GM23338 (cell line): ENCODE data around the gene MAD1L1. TPM values are rescaled to one million over a fixed set of nuclear protein-coding genes. Genes with fewer than 3 reads are reported as not detected.

Experiments
- ATAC-seq: fragments of 200-7000 bp; cut with Tn5 transposase; 3 replicates; pipeline ENCODE4 v1.9.1; 2020
- DNase-seq: peaks from one replicate; pipeline ENCODE4 v3.0.0-alpha.2; 2015; ENCODE audit warnings: low spot score
- H2AFZ ChIP-seq: fragments of 200-600 bp; sonication (generic); 2 replicates; pipeline ENCODE4 v1.8.0; 2016; ENCODE audit warnings: antibody characterized with exemption, mild to moderate bottlenecking, moderate library complexity
- H3F3A ChIP-seq: fragments of 200-600 bp; sonication (generic); replicated peaks from 2 replicates; pipeline ENCODE4 v1.8.0; 2017; ENCODE audit warnings: antibody characterized with exemption, mixed run types, low read depth
- H3K27ac ChIP-seq: fragments of 200-600 bp; sonication (generic); 2 replicates; pipeline ENCODE4 v1.6.1; 2016; ENCODE audit warnings: low read depth
- H3K27me3 ChIP-seq: fragments of 200-600 bp; sonication (generic); 2 replicates; pipeline ENCODE4 v1.8.0; 2016; ENCODE audit warnings: mild to moderate bottlenecking, mixed run types, moderate library complexity; ENCODE audit not compliant: insufficient read depth
- H3K36me3 ChIP-seq: fragments of 200-600 bp; sonication (generic); 2 replicates; pipeline ENCODE4 v1.8.0; 2016; ENCODE audit warnings: mild to moderate bottlenecking; ENCODE audit not compliant: insufficient read depth
- H3K4me1 ChIP-seq: fragments of 200-600 bp; sonication (generic); 2 replicates; pipeline ENCODE4 v1.8.0; 2016; ENCODE audit warnings: mild to moderate bottlenecking, moderate library complexity; ENCODE audit not compliant: insufficient read depth
- H3K4me2 ChIP-seq: fragments of 200-600 bp; sonication (generic); 2 replicates; pipeline ENCODE4 v1.7.1; 2017; ENCODE audit warnings: mixed run types
- H3K4me3 ChIP-seq: fragments of 200-600 bp; sonication (generic); 2 replicates; pipeline ENCODE4 v1.6.1; 2016; ENCODE audit warnings: mixed run types
- H3K79me2 ChIP-seq: fragments of 200-600 bp; sonication (generic); replicated peaks from 2 replicates; pipeline ENCODE4 v1.8.0; 2017; ENCODE audit warnings: mild to moderate bottlenecking; ENCODE audit not compliant: insufficient read depth
- H3K9me2 ChIP-seq: fragments of 200-600 bp; sonication (generic); 2 replicates; pipeline ENCODE4 v1.8.0; 2017; ENCODE audit not compliant: insufficient read depth
- H4K20me1 ChIP-seq: fragments of 200-600 bp; sonication (generic); replicated peaks from 2 replicates; pipeline ENCODE4 v1.8.0; 2017; ENCODE audit warnings: mild to moderate bottlenecking; ENCODE audit not compliant: insufficient read depth
- H3K27ac Mint-ChIP-seq: 2 replicates; pipeline ENCODE4 v1.8.0; 2020; ENCODE audit warnings: inconsistent platforms, mild to moderate bottlenecking, moderate library complexity, mixed read lengths
- H3K27me3 Mint-ChIP-seq: 3 replicates; pipeline ENCODE4 v1.8.0; 2022; ENCODE audit warnings: low read depth, mild to moderate bottlenecking, moderate library complexity, mixed read lengths, inconsistent platforms; ENCODE audit not compliant: insufficient read depth, poor library complexity
- H3K36me3 Mint-ChIP-seq: 3 replicates; pipeline ENCODE4 v1.8.0; 2021; ENCODE audit warnings: low read depth, mild to moderate bottlenecking, inconsistent platforms, moderate library complexity, mixed read lengths
- H3K4me1 Mint-ChIP-seq: 3 replicates; pipeline ENCODE4 v1.8.0; 2020; ENCODE audit warnings: mild to moderate bottlenecking, inconsistent platforms, mixed read lengths
- H3K4me3 Mint-ChIP-seq: 3 replicates; pipeline ENCODE4 v1.8.0; 2021; ENCODE audit warnings: moderate library complexity, mild to moderate bottlenecking, inconsistent platforms, mixed read lengths
- H3K9me3 Mint-ChIP-seq: 3 replicates; pipeline ENCODE4 v1.8.0; 2020; ENCODE audit warnings: moderate library complexity, mild to moderate bottlenecking, inconsistent platforms, mixed read lengths
- CREB1 ChIP-seq: fragments of 250-450 bp; sonication (Bioruptor Pico); IDR thresholded peaks from 2 replicates; pipeline ENCODE4 v1.5.0; 2020; ENCODE audit warnings: low read depth, mild to moderate bottlenecking, moderate library complexity
- EZH2 ChIP-seq: fragments of 200-600 bp; sonication (generic); IDR thresholded peaks from one replicate; pipeline ENCODE4 v1.8.0; 2017; ENCODE audit warnings: antibody characterized with exemption, mild to moderate bottlenecking, low read depth; ENCODE audit not compliant: unreplicated experiment
- EZH2phosphoT487 ChIP-seq: fragments of 200-600 bp; sonication (generic); IDR thresholded peaks from one replicate; pipeline ENCODE4 v1.8.1; 2018; ENCODE audit warnings: antibody characterized with exemption; ENCODE audit not compliant: unreplicated experiment
- JUNB ChIP-seq: IDR thresholded peaks from one replicate; pipeline ENCODE4 v1.6.1; 2016; ENCODE audit warnings: antibody characterized with exemption; ENCODE audit not compliant: unreplicated experiment
- NANOG ChIP-seq: IDR thresholded peaks from 2 replicates; pipeline ENCODE4 v1.6.1; 2016; ENCODE audit warnings: antibody characterized with exemption, borderline replicate concordance
- POLR2AphosphoS5 ChIP-seq: IDR thresholded peaks from 2 replicates; pipeline ENCODE4 v1.6.1; 2016; ENCODE audit warnings: antibody characterized with exemption, low read depth
- STAT1 ChIP-seq: IDR thresholded peaks from one replicate; pipeline ENCODE4 v1.6.1; 2016; ENCODE audit warnings: antibody characterized with exemption; ENCODE audit not compliant: unreplicated experiment
- ZNF114 ChIP-seq: fragments of 250-450 bp; sonication (Bioruptor Pico); IDR thresholded peaks from 2 replicates; pipeline ENCODE4 v1.5.0; 2020; ENCODE audit warnings: mild to moderate bottlenecking, moderate library complexity
- ZNF331 ChIP-seq: fragments of 250-450 bp; sonication (Bioruptor Pico); IDR thresholded peaks from 2 replicates; pipeline ENCODE4 v1.5.0; 2020; ENCODE audit warnings: low read depth, mild to moderate bottlenecking, moderate library complexity
- polyA plus RNA-seq: library from polyadenylated mRNA; unstranded; fragments of >200 nt; fragmentation: Nextera tagmentation; extraction: Ambion mirVana; gene quantifications from 2 replicates; pipeline ENCODE4 v1.2.1, GENCODE V29; 2016
- total RNA-seq: library from RNA; depleted of rRNA; stranded (reverse); fragments of >200 nt; shearing (Covaris generic); gene quantifications from 2 replicates; pipeline ENCODE4 v1.2.3, GENCODE V29; 2014
- TF ChIP-seq, protein P1 (sequence below), 2 experiments: fragments of 200-600 bp in 1 of 2; sonication (generic) in 1 of 2; conservative IDR thresholded peaks; 2 replicates each; pipeline versions ENCODE4 v1.5.1 to v1.6.1; 2016 to 2017; ENCODE audit warnings: antibody characterized with exemption in 2 of 2, low read depth in 2 of 2, mild to moderate bottlenecking in 2 of 2, moderate library complexity in 1 of 2
- TF ChIP-seq, protein P2 (sequence below): IDR thresholded peaks from one replicate; pipeline ENCODE4 v1.6.1; 2018; ENCODE audit warnings: antibody characterized with exemption; ENCODE audit not compliant: unreplicated experiment
- TF ChIP-seq, protein P3 (sequence below): fragments of 250-450 bp; sonication (Bioruptor Pico); IDR thresholded peaks from 2 replicates; pipeline ENCODE4 v1.5.0; 2020; ENCODE audit warnings: mild to moderate bottlenecking, moderate library complexity
- TF ChIP-seq, protein P4 (sequence below): IDR thresholded peaks from 2 replicates; pipeline ENCODE4 v1.6.1; 2016; ENCODE audit warnings: antibody characterized with exemption

The MAD1L1 gene
- total and polyA plus RNA-seq, 2 experiments from 2014 or later, result 40.3 to 59.3 TPM

DNA sequence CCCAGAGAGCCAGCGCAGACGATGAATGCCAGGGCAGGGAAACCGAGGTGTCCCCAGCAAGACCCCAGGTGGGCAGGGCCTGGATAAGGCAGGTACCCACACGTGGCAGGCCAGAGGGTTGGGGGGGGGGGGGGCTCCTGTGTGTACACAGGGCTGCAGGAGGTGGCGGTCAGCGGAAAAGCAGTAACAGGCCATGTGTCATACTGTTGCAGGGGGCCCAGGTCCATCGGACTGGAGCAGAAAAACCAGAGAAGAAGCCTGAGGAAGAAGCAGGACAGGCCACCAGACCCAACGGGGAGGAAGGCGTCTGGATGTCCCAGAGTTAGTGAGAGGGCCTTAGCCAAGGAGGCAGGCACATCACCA lies 116.3 kb downstream of the MAD1L1 start:
- H3K4me1 Mint-ChIP-seq, result peaks cover 6% of the 10 kb centered on the region; the same call in 2 of the 3 replicates
- no peak overlapping the region for H3K27ac Mint-ChIP-seq
- no peaks in the 10 kb centered on the region for H3K9me3 Mint-ChIP-seq
- ATAC-seq, result no peak
- TF ChIP-seq, protein P1, sequence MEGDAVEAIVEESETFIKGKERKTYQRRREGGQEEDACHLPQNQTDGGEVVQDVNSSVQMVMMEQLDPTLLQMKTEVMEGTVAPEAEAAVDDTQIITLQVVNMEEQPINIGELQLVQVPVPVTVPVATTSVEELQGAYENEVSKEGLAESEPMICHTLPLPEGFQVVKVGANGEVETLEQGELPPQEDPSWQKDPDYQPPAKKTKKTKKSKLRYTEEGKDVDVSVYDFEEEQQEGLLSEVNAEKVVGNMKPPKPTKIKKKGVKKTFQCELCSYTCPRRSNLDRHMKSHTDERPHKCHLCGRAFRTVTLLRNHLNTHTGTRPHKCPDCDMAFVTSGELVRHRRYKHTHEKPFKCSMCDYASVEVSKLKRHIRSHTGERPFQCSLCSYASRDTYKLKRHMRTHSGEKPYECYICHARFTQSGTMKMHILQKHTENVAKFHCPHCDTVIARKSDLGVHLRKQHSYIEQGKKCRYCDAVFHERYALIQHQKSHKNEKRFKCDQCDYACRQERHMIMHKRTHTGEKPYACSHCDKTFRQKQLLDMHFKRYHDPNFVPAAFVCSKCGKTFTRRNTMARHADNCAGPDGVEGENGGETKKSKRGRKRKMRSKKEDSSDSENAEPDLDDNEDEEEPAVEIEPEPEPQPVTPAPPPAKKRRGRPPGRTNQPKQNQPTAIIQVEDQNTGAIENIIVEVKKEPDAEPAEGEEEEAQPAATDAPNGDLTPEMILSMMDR (conservative IDR thresholded peaks at IDR 0.05; ENCODE audit: low read depth in 2 of 2), result no peak
- TF ChIP-seq ZNF331 (no peak), POLR2AphosphoS5 (no peak), STAT1 (no peak), EZH2phosphoT487 (no peak), EZH2 (no peak), JUNB (no peak), NANOG (no peak), CREB1 (CRISPR knock-in tag) (no peak), ZNF114 (CRISPR knock-in tag) (no peak)
- TF ChIP-seq, protein P2, sequence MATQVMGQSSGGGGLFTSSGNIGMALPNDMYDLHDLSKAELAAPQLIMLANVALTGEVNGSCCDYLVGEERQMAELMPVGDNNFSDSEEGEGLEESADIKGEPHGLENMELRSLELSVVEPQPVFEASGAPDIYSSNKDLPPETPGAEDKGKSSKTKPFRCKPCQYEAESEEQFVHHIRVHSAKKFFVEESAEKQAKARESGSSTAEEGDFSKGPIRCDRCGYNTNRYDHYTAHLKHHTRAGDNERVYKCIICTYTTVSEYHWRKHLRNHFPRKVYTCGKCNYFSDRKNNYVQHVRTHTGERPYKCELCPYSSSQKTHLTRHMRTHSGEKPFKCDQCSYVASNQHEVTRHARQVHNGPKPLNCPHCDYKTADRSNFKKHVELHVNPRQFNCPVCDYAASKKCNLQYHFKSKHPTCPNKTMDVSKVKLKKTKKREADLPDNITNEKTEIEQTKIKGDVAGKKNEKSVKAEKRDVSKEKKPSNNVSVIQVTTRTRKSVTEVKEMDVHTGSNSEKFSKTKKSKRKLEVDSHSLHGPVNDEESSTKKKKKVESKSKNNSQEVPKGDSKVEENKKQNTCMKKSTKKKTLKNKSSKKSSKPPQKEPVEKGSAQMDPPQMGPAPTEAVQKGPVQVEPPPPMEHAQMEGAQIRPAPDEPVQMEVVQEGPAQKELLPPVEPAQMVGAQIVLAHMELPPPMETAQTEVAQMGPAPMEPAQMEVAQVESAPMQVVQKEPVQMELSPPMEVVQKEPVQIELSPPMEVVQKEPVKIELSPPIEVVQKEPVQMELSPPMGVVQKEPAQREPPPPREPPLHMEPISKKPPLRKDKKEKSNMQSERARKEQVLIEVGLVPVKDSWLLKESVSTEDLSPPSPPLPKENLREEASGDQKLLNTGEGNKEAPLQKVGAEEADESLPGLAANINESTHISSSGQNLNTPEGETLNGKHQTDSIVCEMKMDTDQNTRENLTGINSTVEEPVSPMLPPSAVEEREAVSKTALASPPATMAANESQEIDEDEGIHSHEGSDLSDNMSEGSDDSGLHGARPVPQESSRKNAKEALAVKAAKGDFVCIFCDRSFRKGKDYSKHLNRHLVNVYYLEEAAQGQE, result no peak
- TF ChIP-seq, protein P3, sequence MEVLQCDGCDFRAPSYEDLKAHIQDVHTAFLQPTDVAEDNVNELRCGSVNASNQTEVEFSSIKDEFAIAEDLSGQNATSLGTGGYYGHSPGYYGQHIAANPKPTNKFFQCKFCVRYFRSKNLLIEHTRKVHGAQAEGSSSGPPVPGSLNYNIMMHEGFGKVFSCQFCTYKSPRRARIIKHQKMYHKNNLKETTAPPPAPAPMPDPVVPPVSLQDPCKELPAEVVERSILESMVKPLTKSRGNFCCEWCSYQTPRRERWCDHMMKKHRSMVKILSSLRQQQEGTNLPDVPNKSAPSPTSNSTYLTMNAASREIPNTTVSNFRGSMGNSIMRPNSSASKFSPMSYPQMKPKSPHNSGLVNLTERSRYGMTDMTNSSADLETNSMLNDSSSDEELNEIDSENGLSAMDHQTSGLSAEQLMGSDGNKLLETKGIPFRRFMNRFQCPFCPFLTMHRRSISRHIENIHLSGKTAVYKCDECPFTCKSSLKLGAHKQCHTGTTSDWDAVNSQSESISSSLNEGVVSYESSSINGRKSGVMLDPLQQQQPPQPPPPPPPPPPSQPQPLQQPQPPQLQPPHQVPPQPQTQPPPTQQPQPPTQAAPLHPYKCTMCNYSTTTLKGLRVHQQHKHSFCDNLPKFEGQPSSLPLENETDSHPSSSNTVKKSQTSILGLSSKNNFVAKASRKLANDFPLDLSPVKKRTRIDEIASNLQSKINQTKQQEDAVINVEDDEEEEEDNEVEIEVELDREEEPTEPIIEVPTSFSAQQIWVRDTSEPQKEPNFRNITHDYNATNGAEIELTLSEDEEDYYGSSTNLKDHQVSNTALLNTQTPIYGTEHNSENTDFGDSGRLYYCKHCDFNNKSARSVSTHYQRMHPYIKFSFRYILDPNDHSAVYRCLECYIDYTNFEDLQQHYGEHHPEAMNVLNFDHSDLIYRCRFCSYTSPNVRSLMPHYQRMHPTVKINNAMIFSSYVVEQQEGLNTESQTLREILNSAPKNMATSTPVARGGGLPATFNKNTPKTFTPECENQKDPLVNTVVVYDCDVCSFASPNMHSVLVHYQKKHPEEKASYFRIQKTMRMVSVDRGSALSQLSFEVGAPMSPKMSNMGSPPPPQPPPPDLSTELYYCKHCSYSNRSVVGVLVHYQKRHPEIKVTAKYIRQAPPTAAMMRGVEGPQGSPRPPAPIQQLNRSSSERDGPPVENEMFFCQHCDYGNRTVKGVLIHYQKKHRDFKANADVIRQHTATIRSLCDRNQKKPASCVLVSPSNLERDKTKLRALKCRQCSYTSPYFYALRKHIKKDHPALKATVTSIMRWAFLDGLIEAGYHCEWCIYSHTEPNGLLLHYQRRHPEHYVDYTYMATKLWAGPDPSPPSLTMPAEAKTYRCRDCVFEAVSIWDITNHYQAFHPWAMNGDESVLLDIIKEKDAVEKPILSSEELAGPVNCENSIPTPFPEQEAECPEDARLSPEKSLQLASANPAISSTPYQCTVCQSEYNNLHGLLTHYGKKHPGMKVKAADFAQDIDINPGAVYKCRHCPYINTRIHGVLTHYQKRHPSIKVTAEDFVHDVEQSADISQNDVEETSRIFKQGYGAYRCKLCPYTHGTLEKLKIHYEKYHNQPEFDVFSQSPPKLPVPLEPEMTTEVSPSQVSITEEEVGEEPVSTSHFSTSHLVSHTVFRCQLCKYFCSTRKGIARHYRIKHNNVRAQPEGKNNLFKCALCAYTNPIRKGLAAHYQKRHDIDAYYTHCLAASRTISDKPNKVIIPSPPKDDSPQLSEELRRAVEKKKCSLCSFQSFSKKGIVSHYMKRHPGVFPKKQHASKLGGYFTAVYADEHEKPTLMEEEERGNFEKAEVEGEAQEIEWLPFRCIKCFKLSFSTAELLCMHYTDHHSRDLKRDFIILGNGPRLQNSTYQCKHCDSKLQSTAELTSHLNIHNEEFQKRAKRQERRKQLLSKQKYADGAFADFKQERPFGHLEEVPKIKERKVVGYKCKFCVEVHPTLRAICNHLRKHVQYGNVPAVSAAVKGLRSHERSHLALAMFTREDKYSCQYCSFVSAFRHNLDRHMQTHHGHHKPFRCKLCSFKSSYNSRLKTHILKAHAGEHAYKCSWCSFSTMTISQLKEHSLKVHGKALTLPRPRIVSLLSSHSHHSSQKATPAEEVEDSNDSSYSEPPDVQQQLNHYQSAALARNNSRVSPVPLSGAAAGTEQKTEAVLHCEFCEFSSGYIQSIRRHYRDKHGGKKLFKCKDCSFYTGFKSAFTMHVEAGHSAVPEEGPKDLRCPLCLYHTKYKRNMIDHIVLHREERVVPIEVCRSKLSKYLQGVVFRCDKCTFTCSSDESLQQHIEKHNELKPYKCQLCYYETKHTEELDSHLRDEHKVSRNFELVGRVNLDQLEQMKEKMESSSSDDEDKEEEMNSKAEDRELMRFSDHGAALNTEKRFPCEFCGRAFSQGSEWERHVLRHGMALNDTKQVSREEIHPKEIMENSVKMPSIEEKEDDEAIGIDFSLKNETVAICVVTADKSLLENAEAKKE (CRISPR knock-in tag), result no peak
- TF ChIP-seq, protein P4, sequence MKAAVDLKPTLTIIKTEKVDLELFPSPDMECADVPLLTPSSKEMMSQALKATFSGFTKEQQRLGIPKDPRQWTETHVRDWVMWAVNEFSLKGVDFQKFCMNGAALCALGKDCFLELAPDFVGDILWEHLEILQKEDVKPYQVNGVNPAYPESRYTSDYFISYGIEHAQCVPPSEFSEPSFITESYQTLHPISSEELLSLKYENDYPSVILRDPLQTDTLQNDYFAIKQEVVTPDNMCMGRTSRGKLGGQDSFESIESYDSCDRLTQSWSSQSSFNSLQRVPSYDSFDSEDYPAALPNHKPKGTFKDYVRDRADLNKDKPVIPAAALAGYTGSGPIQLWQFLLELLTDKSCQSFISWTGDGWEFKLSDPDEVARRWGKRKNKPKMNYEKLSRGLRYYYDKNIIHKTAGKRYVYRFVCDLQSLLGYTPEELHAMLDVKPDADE, result no peak
- no peak overlapping the region for H3K4me2 ChIP-seq
- H3K27me3 Mint-ChIP-seq, result peaks cover 19% of the 10 kb centered on the region
- no peak for DNase-seq
- 0 out of 2 replicates have a peak overlapping the region, but pooled peaks have one; percentile 14 for H3K27ac ChIP-seq
- H4K20me1 ChIP-seq, result 0 out of 2 replicates have a peak, but pooled peaks cover 6% of the 10 kb centered on the region
- H3K9me2 ChIP-seq, result no peaks in the 10 kb centered on the region
- no peaks in the 10 kb centered on the region for H3K36me3 ChIP-seq
- peaks cover 11% of the 10 kb centered on the region; the same call in 1 of the 2 replicates for H3K79me2 ChIP-seq
- no peak overlapping the region for H2AFZ ChIP-seq
- no peaks in the 10 kb centered on the region for H3K4me1 ChIP-seq
- H3K4me3 ChIP-seq, result no peak overlapping the region
- H3K36me3 Mint-ChIP-seq, result peaks cover 10% of the 10 kb centered on the region
- no peaks in the 10 kb centered on the region for H3F3A ChIP-seq
- no peak overlapping the region for H3K4me3 Mint-ChIP-seq
- no peaks in the 10 kb centered on the region for H3K27me3 ChIP-seq
